ENCODE data around the gene RIOX2.

RIOX2 gene

GRCh38 chr3:97917813-97918536 lies 54.3 kb downstream of the RIOX2 start:
- TF ChIP-seq SIN3A (IDR thresholded peaks at IDR 0.05; ENCODE audit: borderline replicate concordance, insufficient read depth, low read length) (no peak), FOXP2 (optimal IDR thresholded peaks at IDR 0.05; ENCODE audit: borderline replicate concordance, extremely low read depth, extremely low read length, insufficient read depth) (no peak), REST (IDR thresholded peaks at IDR 0.05; ENCODE audit: insufficient read depth in 1 of 2, low read depth in 2 of 2, low read length in 2 of 2) (no peak), POLR2AphosphoS5 (IDR thresholded peaks at IDR 0.05; ENCODE audit: low read depth, low read length) (no peak), TAF1 (IDR thresholded peaks at IDR 0.05; ENCODE audit: borderline replicate concordance, insufficient read depth, low read length) (no peak)

- TF ChIP-seq FOXP2 (optimal IDR thresholded peaks at IDR 0.05; ENCODE audit: borderline replicate concordance, extremely low read depth, extremely low read length, insufficient read depth) (no peak), REST (IDR thresholded peaks at IDR 0.05; ENCODE audit: insufficient read depth in 1 of 2, low read depth in 2 of 2, low read length in 2 of 2) (no peak), SIN3A (IDR thresholded peaks at IDR 0.05; ENCODE audit: borderline replicate concordance, insufficient read depth, low read length) (no peak), TAF1 (IDR thresholded peaks at IDR 0.05; ENCODE audit: borderline replicate concordance, insufficient read depth, low read length) (no peak), POLR2AphosphoS5 (IDR thresholded peaks at IDR 0.05; ENCODE audit: low read depth, low read length) (no peak)
These were observed 55.7 kb downstream of the RIOX2 start for GRCh38 chr3:97916576-97916975.

GRCh38 chr3:97914388-97914787 lies 57.8 kb downstream of the RIOX2 start:
- TF ChIP-seq TAF1 (IDR thresholded peaks at IDR 0.05; ENCODE audit: borderline replicate concordance, insufficient read depth, low read length) (no peak), REST (IDR thresholded peaks at IDR 0.05; ENCODE audit: insufficient read depth in 1 of 2, low read depth in 2 of 2, low read length in 2 of 2) (no peak)

- TF ChIP-seq FOXP2 (optimal IDR thresholded peaks at IDR 0.05; ENCODE audit: borderline replicate concordance, extremely low read depth, extremely low read length, insufficient read depth): no peak
- no peak for TF ChIP-seq POLR2AphosphoS5 (IDR thresholded peaks at IDR 0.05; ENCODE audit: low read depth, low read length)
- TF ChIP-seq SIN3A (IDR thresholded peaks at IDR 0.05; ENCODE audit: borderline replicate concordance, insufficient read depth, low read length): no peak
- TF ChIP-seq TAF1 (IDR thresholded peaks at IDR 0.05; ENCODE audit: borderline replicate concordance, insufficient read depth, low read length): no peak
- TF ChIP-seq REST (IDR thresholded peaks at IDR 0.05; ENCODE audit: insufficient read depth in 1 of 2, low read depth in 2 of 2, low read length in 2 of 2): no peak
These were observed 60.8 kb downstream of the RIOX2 start for GRCh38 chr3:97911459-97911858.

GRCh38 chr3:97910931-97911351 lies 61.3 kb downstream of the RIOX2 start:
- TF ChIP-seq FOXP2 (optimal IDR thresholded peaks at IDR 0.05; ENCODE audit: borderline replicate concordance, extremely low read depth, extremely low read length, insufficient read depth) (no peak), SIN3A (IDR thresholded peaks at IDR 0.05; ENCODE audit: borderline replicate concordance, insufficient read depth, low read length) (no peak), REST (IDR thresholded peaks at IDR 0.05; ENCODE audit: insufficient read depth in 1 of 2, low read depth in 2 of 2, low read length in 2 of 2) (no peak), POLR2AphosphoS5 (IDR thresholded peaks at IDR 0.05; ENCODE audit: low read depth, low read length) (no peak), TAF1 (IDR thresholded peaks at IDR 0.05; ENCODE audit: borderline replicate concordance, insufficient read depth, low read length) (no peak)

Data from PFSK-1 (cell line).